ENCODE data around the gene POPDC2. TPM values are rescaled to one million over a fixed set of nuclear protein-coding genes. Genes with fewer than 3 reads are reported as not detected.

The POPDC2 gene
- total RNA-seq, 1 experiment from 2014 or later = 0.37 TPM

- Histone ChIP-seq H2BK5ac (ENCODE audit: insufficient read length, low read length) (no peak overlapping the region), H3K23ac (ENCODE audit: insufficient read length, low read depth, low read length) (no peak overlapping the region), H2BK15ac (ENCODE audit: low read depth, low read length) (no peak overlapping the region), H2AK5ac (ENCODE audit: insufficient read length, low read length) (no peak overlapping the region), H3K14ac (ENCODE audit: insufficient read depth, low read length) (no peak overlapping the region), H3K9ac (ENCODE audit: extremely low read depth, insufficient read length, low read length) (peak overlapping the region; percentile 48), H2BK12ac (ENCODE audit: insufficient read length, low read depth, low read length) (no peak overlapping the region), H2BK20ac (ENCODE audit: low read depth, low read length, poor library complexity, severe bottlenecking) (no peak overlapping the region), H3K23me2 (ENCODE audit: insufficient read length, low read depth, low read length, poor library complexity, severe bottlenecking) (no peaks in the 10 kb centered on the region), H4K20me1 (ENCODE audit: control insufficient read depth, insufficient read depth, insufficient read length) (no peaks in the 10 kb centered on the region), H4K8ac (replicated peaks; ENCODE audit: insufficient read length, low read depth, low read length) (no peak overlapping the region), H2BK120ac (ENCODE audit: low read depth, low read length, poor library complexity, severe bottlenecking) (no peak overlapping the region), H2AFZ (ENCODE audit: low read length) (peak overlapping the region; percentile 43), H3K4me1 (ENCODE audit: insufficient read depth, low read length) (no peaks in the 10 kb centered on the region), H3K27me3 (ENCODE audit: insufficient read depth, low read length) (no peaks in the 10 kb centered on the region), H3T11ph (ENCODE audit: low read length) (no peak overlapping the region), H3K79me1 (ENCODE audit: insufficient read depth, low read depth, low read length, poor library complexity, severe bottlenecking) (no peaks in the 10 kb centered on the region), H3K4me2 (ENCODE audit: insufficient read depth, insufficient read length, low read length) (peak overlapping the region; percentile 97), H4K5ac (ENCODE audit: insufficient read length, low read depth, low read length) (no peak overlapping the region), H3K9me3 (ENCODE audit: control insufficient read depth, low read depth, low read length) (no peaks in the 10 kb centered on the region), H3K4ac (ENCODE audit: low read depth, low read length) (no peak overlapping the region), H3K27ac (ENCODE audit: insufficient read length, low read depth, low read length) (peak overlapping the region; percentile 44), H3K79me2 (ENCODE audit: insufficient read depth, low read length) (peaks cover 5% of the 10 kb centered on the region; the same call in 1 of the 2 replicates), H3K18ac (ENCODE audit: insufficient read length, low read depth, low read length) (no peak overlapping the region), H3K56ac (ENCODE audit: insufficient read length, low read depth, low read length) (no peak overlapping the region), H4K91ac (ENCODE audit: insufficient read length, low read depth, low read length) (no peak overlapping the region)
- no peak for DNase-seq
- H3K27me3 Mint-ChIP-seq (ENCODE audit: low read depth) = no peaks in the 10 kb centered on the region
- H3K4me3 Mint-ChIP-seq = peak overlapping the region; percentile 86 to 96
- peaks cover 9 to 30% (median 26%) of the 10 kb centered on the region in 3 experiments for H3K36me3 Mint-ChIP-seq (ENCODE audit: insufficient read depth in 1 of 3, low read depth in 3 of 3)
- H3K4me1 Mint-ChIP-seq = peaks cover 17 to 19% of the 10 kb centered on the region in 2 experiments
- no peaks in the 10 kb centered on the region for H3K9me3 Mint-ChIP-seq
- peak overlapping the region; percentile 85 to 93 (median 90) for H3K27ac Mint-ChIP-seq
- WGBS (ENCODE audit: extremely low coverage, insufficient read length, low lambda C conversion rate) = no CpG with 5 or more reads among the region's 6 CpGs
- TF ChIP-seq CTCF (conservative IDR thresholded peaks at IDR 0.05) = no peak
These were observed 17.2 kb upstream of the POPDC2 start for GRCh38 chr3:119677641-119677934.
